Activated T-helper 1 cell treated with Interleukin-2 at 50 U/mL for 16 hours (primary cell): Measurements from ENCODE around the gene NPTN.
"Not testable (repeated sequence)": the region's sequence is repeated elsewhere in the genome, so short reads cannot be mapped to it uniquely, and the experiment has no call there.

Experiments used
- DNase-seq: peaks from one replicate; pipeline ENCODE4 v3.0.0-alpha.2; 2020; ENCODE audit warnings: low read depth

Gene NPTN

DNA sequence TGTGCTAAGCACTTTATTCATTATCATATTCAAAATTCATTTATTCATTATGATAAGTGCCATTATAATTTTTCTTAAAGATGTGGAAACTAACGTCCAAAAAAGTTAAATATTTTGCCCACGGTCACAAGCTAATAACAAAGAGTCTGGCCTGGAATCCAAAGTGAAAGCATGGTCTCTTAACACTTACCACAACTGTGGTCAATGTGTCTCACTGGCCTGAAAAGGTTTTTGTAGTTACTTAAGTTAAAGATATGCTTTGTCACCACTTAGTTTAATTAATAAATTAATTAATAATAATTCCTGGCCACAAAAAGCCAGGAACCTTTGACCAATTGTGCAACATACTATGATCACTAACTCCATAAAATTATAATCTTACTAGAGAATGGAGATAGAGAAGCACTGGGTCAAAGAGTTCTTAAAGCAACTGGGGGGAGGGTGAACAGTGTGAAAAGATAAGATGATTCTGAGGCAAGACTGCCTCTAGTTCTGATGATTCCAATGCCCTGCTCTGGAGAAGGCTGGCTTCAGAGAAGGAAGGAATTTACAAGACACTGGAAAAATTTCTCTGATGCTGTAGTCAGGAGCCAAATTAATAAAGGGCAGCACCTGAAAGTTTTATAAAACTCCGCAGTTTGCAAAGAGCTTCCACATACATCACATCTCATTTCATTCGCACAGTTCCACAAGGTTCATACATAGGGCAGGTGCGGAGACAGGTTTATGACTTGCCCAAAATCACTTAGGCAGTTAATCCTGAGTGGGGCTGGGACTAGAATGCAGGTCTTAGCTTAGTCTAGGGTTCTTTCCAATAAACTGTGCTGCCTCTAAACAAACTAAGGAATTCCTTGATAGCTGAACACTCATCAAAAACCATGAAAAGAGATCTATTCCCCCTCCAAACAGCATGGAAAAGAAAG, 32.5 kb downstream of the NPTN start:
- DNase-seq: no peak

- no peak for DNase-seq
Observed at GRCh38 chr15:73599934-73600333, 33.3 kb downstream of the NPTN start.

GRCh38 chr15:73598530-73599160, 34.5 kb downstream of the NPTN start:
- DNase-seq: no peak

GRCh38 chr15:73597036-73597638, 36.1 kb downstream of the NPTN start:
- DNase-seq: no peak

DNA sequence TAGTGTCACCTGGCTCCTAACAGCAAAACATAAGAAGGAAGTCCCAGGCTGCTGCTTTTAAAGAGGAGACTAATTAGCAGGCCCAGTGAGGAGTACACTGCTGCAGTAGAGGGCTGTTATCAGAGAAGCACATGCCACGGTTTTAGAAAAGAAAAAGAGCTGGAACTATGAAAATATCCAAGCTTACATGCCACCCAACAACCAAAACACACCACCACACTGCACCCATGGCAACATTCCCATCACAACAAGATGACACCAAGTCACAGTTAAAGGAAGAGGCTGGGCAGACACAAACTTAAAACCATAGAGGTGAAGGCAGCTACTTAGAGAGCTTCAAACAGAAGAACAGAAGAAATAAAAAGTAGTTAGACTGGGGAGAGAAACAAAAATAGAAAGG, 37.0 kb downstream of the NPTN start:
- DNase-seq: no peak

DNA sequence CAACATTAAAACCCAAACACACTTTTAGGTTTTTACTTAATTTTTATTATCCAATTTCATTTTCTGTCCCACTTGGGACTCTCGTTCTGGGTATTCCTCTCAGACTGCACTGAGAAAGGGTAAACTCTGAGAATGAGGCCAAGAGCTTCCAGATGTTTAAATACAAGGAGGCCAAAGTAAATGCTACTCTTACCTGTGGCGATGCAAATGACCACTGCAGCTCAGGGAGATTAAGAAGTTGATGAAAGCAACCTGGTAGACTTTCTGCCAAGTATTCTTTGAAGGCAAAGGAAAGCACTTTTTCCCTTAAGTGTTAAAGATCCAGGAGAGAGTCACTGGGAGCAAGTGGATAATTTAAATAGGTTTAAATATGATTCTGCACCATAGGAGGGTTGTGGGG, 39.1 kb downstream of the NPTN start:
- no peak for DNase-seq

- no peak for DNase-seq
Observed at GRCh38 chr15:73593304-73594074, 39.7 kb downstream of the NPTN start.

- DNase-seq: no peak
Observed at GRCh38 chr15:73590263-73590662, 42.9 kb downstream of the NPTN start.

DNA sequence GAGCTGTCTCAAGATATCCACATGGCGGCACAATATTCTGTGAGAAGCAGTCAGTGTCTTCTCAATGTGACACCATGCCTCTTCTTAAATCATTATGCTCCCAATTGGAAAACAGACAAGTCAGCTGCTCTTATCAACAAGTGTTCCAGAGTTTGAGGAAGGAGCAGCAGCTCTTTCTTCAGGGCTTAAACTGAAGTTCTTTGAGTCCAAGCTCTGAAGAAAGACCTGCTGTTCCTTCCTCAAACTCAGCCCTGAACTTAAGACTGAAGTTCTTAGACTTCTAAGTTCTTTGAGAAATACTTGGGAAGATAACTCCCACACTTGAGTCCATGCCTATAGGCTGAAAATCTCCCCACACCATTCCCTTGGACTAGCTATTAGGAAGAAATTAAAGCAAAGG, 43.4 kb downstream of the NPTN start:
- DNase-seq: no peak

GRCh38 chr15:73585871-73586654, 47.1 kb downstream of the NPTN start:
- DNase-seq: no peak

GRCh38 chr15:73584699-73585420, 48.3 kb downstream of the NPTN start:
- DNase-seq: no peak

DNA sequence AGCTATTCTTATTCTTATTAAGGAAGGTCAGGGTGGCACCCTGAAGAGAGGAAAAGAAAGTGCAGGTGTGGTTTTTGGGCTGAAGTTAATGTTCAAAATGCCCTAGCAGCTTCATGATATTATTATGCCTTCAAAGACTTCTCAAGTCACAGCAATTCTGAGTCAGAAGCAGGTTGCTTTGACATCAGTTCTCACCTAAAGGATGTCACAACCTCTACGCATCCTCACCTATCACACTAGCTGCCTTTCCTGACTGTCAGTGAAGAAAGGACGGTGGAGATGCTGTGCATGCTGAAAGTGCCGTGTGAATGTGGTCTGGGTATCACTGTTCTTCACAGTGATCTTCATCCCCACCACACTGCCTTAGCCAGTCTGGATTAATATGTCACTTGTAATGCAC, 49.6 kb downstream of the NPTN start:
- no peak for DNase-seq

DNA sequence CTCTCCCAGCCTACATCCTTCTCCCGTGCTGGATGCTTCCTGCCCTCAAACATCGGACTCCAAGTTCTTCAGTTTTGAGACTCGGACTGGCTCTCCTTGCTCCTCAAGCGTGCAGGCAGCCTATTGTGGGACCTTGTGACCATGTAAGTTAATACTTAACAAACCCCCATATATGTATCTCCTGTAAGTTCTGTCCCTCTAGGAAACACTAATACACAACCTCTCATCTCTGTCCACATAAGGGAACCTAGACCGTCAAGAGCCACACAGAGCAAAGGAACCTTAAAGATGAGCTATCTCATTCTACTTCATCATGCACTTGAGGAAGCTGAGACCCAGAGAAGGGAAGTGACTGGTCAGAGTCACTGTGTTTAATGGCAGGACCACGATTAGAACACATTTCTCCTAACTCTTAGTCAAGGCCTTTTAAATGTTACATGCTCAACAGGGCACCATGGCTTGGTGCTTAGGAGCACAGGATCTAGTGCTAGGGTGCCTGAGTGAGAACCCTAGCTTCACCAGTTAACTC, 50.3 kb downstream of the NPTN start:
- DNase-seq: no peak

GRCh38 chr15:73578026-73578425, 55.2 kb downstream of the NPTN start:
- no peak for DNase-seq

DNA sequence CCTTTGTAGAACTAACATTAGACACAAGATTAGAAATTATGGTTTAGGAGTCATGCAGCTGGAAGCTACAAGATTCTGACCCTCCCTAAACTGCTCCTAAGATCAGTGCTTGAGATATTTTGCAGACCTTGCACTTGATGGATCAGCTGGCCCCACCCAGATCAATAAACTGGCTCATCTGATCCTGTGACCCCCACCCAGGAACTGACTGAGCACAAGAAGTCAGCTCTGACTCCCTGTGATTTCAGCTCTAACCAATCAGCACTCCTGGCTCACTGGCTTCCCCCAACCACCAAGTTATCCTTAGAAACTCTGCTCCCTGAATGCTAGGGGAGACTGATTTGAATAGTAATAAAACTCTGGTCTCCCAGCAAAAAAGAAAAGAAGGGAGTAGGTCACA, 55.6 kb downstream of the NPTN start:
- DNase-seq: not testable (repeated sequence)

- no peak for DNase-seq
Observed at GRCh38 chr15:73575636-73576247, 57.4 kb downstream of the NPTN start.

DNA sequence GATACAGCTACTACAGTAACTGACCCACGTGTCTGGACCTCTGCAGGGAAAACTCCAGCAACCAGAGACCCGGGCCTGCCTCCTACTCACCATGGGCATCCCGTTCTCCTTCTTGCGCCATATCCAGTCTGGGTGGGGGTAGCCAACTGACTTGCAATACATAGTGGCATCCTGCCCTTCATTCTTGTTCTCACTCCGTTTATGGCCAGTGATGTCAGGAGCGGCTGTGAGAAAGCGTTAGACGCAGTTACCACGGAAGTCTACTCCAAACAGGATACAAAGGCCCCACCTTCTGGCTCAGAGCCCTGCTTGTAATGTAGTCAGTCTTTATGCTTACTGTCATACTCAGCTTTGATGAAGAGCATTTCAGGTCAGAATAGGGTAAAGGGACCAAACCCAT, 59.6 kb downstream of the NPTN start:
- DNase-seq: no peak

DNA sequence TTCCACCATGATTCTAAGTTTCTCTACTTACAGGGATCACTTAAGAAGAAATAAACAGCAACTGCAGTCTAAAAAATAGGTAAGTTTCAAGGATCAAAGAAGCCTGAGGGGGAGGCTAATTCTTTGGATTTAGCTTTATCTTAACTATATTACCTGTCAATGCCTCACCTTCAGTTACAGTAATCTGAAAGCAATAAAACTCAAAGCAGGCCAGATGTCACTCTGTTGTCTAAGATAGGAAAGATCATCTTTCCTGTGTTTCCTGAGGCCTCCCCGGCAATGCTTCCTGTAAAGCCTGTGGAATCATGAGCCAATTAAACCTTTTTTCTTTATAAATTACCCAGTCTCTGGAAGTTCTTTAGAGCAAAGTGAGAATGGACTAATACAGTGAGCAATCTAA, 60.2 kb downstream of the NPTN start:
- no peak for DNase-seq

GRCh38 chr15:73572296-73572695, 60.9 kb downstream of the NPTN start:
- DNase-seq: no peak

- DNase-seq: no peak
Observed at GRCh38 chr15:73571346-73571745, 61.8 kb downstream of the NPTN start.
